Heart right ventricle (tissue), 16 donors: Measurements from ENCODE around the gene RFC5. TPM values are rescaled to one million over a fixed set of nuclear protein-coding genes. Genes with fewer than 3 reads are reported as not detected.
"Not testable (repeated sequence)": the region's sequence is repeated elsewhere in the genome, so short reads cannot be mapped to it uniquely, and the experiment has no call there.

Source experiments
- ATAC-seq, 8 donors: fragments of 200-7000 bp; cut with Tn5 transposase; one replicate each; pipeline ENCODE4 v1.9.1; 2020; ENCODE audit warnings: mild to moderate bottlenecking in 8 of 8, moderate library complexity in 8 of 8, moderate number of reproducible peaks in 1 of 8
- DNase-seq, 2 donors: peaks; one replicate each; pipeline ENCODE4 v3.0.0-alpha.2; 2020
- H3K27ac ChIP-seq, 10 donors: fragments of 200-600 bp; sonication (generic) in 2 of 10; one replicate each; pipeline versions ENCODE4 v1.5.0 to v1.8.0; 2020 to 2022; ENCODE audit warnings: mild to moderate bottlenecking in 3 of 10
- H3K27me3 ChIP-seq, 7 donors: fragments of 200-600 bp; one replicate each; pipeline ENCODE4 v1.8.0; 2021 to 2022; ENCODE audit warnings: mild to moderate bottlenecking in 2 of 7
- H3K36me3 ChIP-seq, 9 donors: fragments of 200-600 bp; sonication (generic) in 1 of 9; one replicate each; pipeline versions ENCODE4 v1.5.0 to v1.8.0; 2020 to 2022; ENCODE audit warnings: mild to moderate bottlenecking in 2 of 9
- H3K4me1 ChIP-seq, 9 donors: fragments of 200-600 bp; sonication (generic) in 1 of 9; one replicate each; pipeline versions ENCODE4 v1.5.0 to v1.8.0; 2020 to 2022; ENCODE audit warnings: mild to moderate bottlenecking in 4 of 9
- H3K4me3 ChIP-seq, 10 donors: fragments of 200-600 bp; sonication (generic) in 2 of 10; one replicate each; pipeline versions ENCODE4 v1.5.0 to v1.8.0; 2020 to 2022; ENCODE audit warnings: mild to moderate bottlenecking in 7 of 10, moderate library complexity in 2 of 10
- H3K9me3 ChIP-seq, 11 donors: fragments of 200-600 bp in 10 of 11; sonication (generic) in 2 of 11; one replicate each; pipeline versions ENCODE4 v1.5.0 to v1.8.0; 2013 to 2022; ENCODE audit warnings: mild to moderate bottlenecking in 2 of 11, control low read depth in 1 of 11, moderate library complexity in 1 of 11
- CTCF ChIP-seq, 9 donors: fragments of 200-600 bp; sonication (generic) in 2 of 9; IDR thresholded peaks; one replicate each; pipeline versions ENCODE4 v1.5.0 to v1.8.0; 2021 to 2022; ENCODE audit warnings: antibody characterized with exemption in 9 of 9, mild to moderate bottlenecking in 5 of 9, moderate library complexity in 1 of 9
- WGBS, 2 donors: extraction: QIAGEN DNeasy Blood & Tissue Kit; methylation state at CpG; one replicate each; pipeline ENCODE4 v1.1.7; 2013; ENCODE audit warnings: inconsistent platforms in 1 of 2; 5-methylcytosine and 5-hydroxymethylcytosine counted together
- intact Hi-C, 10 donors: fragments of 100-400 bp; cut with DNase I; formaldehyde crosslinking; loops; one replicate each; pipeline versions ENCODE4 v1.11.1 to v1.14.2; 2022
- polyA plus RNA-seq, 2 donors: library from polyadenylated mRNA; stranded (reverse); fragments of 200-250 nt; gene quantifications; one replicate each; pipeline ENCODE4 v1.2.3, GENCODE V29; 2013
- total RNA-seq, 10 donors: library from RNA; stranded (reverse); fragmentation: NEBNext Ultra II Directional in 3 of 10; extraction: Animal tissue kit (Norgen Biotek cat#: 25700) in 3 of 10; gene quantifications; one replicate each; pipeline versions ENCODE4 v1.2.1 to v1.2.4, GENCODE V29; 2021 to 2023
- donor health status: Arrhythmogenic right ventricular cardiomyopathy.
- donor health status: ischemic (EF 13 %, LVEDD 7.1; RV severe dilation, severe dysfunction).
- donor health status: healthy with polysubstance abuse.
- donor health status: DM: no; HTN: yes; CAD: no.
- donor health status: DM: no; HTN: no; CAD: no.
- donor health status: ischemic (EF 25% LVEDD 6.9; RV normal size, moderate dysfunction).
- donor health status: ischemic (EF 25% LVEDD 5.7; RV mildly dilated, moderate dysfunction).
- donor health status: healthy.
- donor health status: DM: yes; HTN: yes; CAD: no.
- donor health status: Ischemic cardiomyopathy.
- donor health status: ischemic (EF 35%, LVEDD 5.7; RV mildly dilated, moderate dysfunction).
- donor health status: nonischemic (EF 11% LVEDD 7.7; RV severe dilation, severe dysfunction).
- donor health status: DM: yes; HTN: yes; CAD: no.
- donor health status: PGD.
- donor health status: ischemic (EF 29% LVEDD 5.4; RV normal size, mild dysfunction).
- donor health status: nonischemic (EF 23%, LVEDD 6.1; RV moderate dilation, normal function).

RFC5 gene
- total and polyA plus RNA-seq, 12 donors = 2.4 to 6.2 (median 4.1) TPM

DNA sequence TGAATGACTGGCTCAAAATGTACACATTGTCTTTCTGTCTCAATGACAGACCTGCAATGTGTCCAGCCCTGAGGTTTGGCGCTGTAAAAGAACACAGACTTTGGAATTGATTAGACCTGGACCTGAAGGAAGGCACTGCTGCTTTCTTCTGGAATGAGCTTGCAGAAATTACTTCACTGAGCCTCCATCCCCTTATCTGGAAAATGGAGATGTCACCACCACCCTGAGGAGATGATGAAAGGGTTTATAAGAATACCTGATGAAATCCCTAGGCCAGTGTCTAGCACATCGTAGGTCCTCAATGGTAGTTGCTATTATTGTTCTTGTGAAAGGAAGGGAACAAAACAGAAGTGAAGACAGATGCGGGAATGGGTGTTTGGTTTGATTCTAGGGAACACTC, 54.1 kb downstream of the RFC5 start:
- H3K36me3 ChIP-seq = peaks cover 0 to 48% (median 0%) of the 10 kb centered on the region in 9 donors
- ATAC-seq = no peak
- H3K27me3 ChIP-seq = no peaks in the 10 kb centered on the region
- no peak overlapping the region for H3K4me3 ChIP-seq
- 88 to 90% methylated on average over 3 of the region's 3 CpGs for WGBS, 2 donors
- no peak for DNase-seq
- H3K27ac ChIP-seq = no peak overlapping the region
- TF ChIP-seq CTCF (IDR thresholded peaks at IDR 0.05) = no peak
- intact Hi-C loops = no loop called here
- no peaks in the 10 kb centered on the region for H3K9me3 ChIP-seq
- H3K4me1 ChIP-seq = peaks cover 0 to 1% (median 0%) of the 10 kb centered on the region in 9 donors

DNA sequence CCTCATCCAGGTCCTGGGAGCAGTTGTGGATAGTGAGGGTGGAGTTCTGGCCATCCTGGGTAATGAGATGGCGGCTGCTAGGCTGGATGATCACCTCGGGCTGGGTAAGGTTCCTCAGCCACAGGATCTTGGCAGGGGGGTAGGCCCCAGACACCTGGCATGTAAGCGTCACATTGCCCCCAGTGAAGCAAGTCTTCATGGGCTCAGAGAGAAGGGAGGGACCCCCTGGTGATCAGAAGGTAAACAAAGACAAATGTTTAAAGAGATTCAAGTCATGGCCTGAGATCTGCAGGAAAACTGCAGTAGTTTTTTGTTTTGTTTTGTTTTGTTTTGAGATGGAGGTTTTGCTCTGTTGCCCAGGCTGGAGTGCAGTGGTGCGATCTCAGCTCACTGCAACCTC, 57.3 kb downstream of the RFC5 start:
- WGBS, 2 donors = 85 to 90% methylated on average over 4 of the region's 4 CpGs
- Histone ChIP-seq H3K9me3 (peaks cover 0 to 9% (median 0%) of the 10 kb centered on the region in 11 donors), H3K27me3 (no peaks in the 10 kb centered on the region), H3K27ac (no peak overlapping the region), H3K4me1 (no peaks in the 10 kb centered on the region), H3K36me3 (peaks cover 0 to 52% (median 5%) of the 10 kb centered on the region in 9 donors), H3K4me3 (no peak overlapping the region)
- no peak for TF ChIP-seq CTCF (IDR thresholded peaks at IDR 0.05)
- DNase-seq (no peak), ATAC-seq (no peak)
- intact Hi-C loops = no loop called here

DNA sequence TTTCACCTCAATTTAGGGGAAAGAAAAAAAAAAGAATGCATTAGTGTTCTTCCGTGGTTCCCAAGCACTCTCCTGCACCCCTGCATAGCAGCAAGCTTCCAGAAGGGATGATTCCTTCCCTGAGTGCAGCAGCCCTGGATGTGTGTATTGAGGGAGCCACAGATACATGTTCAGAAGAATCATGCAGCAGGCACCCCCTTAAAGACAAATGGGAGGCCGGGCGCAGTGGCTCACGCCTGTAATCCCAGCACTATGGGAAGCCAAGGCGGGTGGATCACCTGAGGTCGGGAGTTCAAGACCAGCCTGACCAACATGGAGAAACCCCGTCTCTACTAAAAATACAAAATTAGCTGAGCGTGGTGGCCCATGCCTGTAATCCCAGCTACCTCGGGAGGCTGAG, 65.0 kb downstream of the RFC5 start:
- intact Hi-C loops, H3K4me3 ChIP-seq, H3K4me1 ChIP-seq, H3K9me3 ChIP-seq, ATAC-seq, H3K27me3 ChIP-seq, H3K27ac ChIP-seq, DNase-seq: not testable (repeated sequence)
- peaks cover 0 to 65% (median 13%) of the 10 kb centered on the region in 9 donors for H3K36me3 ChIP-seq
- WGBS, 2 donors = 93 to 95% methylated on average over 9 of the region's 9 CpGs

Other genes with a start within 250 kb of the RFC5 start
- under 1 TPM in 3 of 10 donors, not detected in 7; 0.02 TPM for gene KSR2, start 47.7 kb upstream of the RFC5 start, total RNA-seq
- gene KSR2, start 47.7 kb upstream of the RFC5 start, polyA plus RNA-seq = not detected
- 100 to 1,000 TPM in 4 of 10 donors, 10 to 100 TPM in 6; 89.8 to 125 (median 98.2) TPM for gene WSB2, start 44.5 kb downstream of the RFC5 start, total RNA-seq
- 10 to 100 TPM; 52.2 to 83.1 TPM for gene WSB2, start 44.5 kb downstream of the RFC5 start, polyA plus RNA-seq
- 10 to 100 TPM in 6 of 10 donors, 1 to 10 TPM in 4; 9.2 to 13.7 (median 10.3) TPM for gene VSIG10, start 87.3 kb downstream of the RFC5 start, total RNA-seq
- gene VSIG10, start 87.3 kb downstream of the RFC5 start, polyA plus RNA-seq = 10 to 100 TPM in 1 of 2 donors, 1 to 10 TPM in 1; 5.3 to 23.6 TPM
- 100 to 1,000 TPM; 310 to 552 (median 467) TPM for gene PEBP1, start 119.4 kb downstream of the RFC5 start, total RNA-seq
- 100 to 1,000 TPM; 273 to 535 TPM for gene PEBP1, start 119.4 kb downstream of the RFC5 start, polyA plus RNA-seq